Progenitor cell of endocrine pancreas (in vitro differentiated cells): ENCODE results near the gene GDPD2. TPM values are rescaled to one million over a fixed set of nuclear protein-coding genes. Genes with fewer than 3 reads are reported as not detected.
A peak's percentile ranks its signal among the peaks of the same experiment; 100 is the strongest.

ENCODE experiments used
- DNase-seq: peaks from one replicate; pipeline ENCODE4 v3.0.0; 2021; ENCODE audit warnings: low spot score; ENCODE audit not compliant: unreplicated experiment
- H3K27ac Mint-ChIP-seq: 2 replicates; pipeline ENCODE4 v1.8.0; 2021; ENCODE audit warnings: mild to moderate bottlenecking, moderate library complexity, mixed read lengths
- H3K27me3 Mint-ChIP-seq: 2 replicates; pipeline ENCODE4 v1.8.0; 2021; ENCODE audit warnings: mixed read lengths
- H3K36me3 Mint-ChIP-seq: 2 replicates; pipeline ENCODE4 v1.8.0; 2022; ENCODE audit warnings: mixed read lengths; ENCODE audit not compliant: insufficient read depth
- H3K4me1 Mint-ChIP-seq: 2 replicates; pipeline ENCODE4 v1.8.0; 2021; ENCODE audit warnings: low read depth, mixed read lengths
- H3K4me3 Mint-ChIP-seq: 2 replicates; pipeline ENCODE4 v1.8.0; 2021; ENCODE audit warnings: low read depth, mild to moderate bottlenecking, moderate library complexity, mixed read lengths
- H3K9me3 Mint-ChIP-seq: 2 replicates; pipeline ENCODE4 v1.8.0; 2021; ENCODE audit warnings: low read depth, mixed read lengths
- CTCF ChIP-seq: fragments of 200-600 bp; sonication (generic); IDR thresholded peaks from one replicate; pipeline ENCODE4 v1.5.0; 2021; ENCODE audit warnings: antibody characterized with exemption, mild to moderate bottlenecking; ENCODE audit not compliant: unreplicated experiment
- total RNA-seq: library from RNA; stranded (reverse); gene quantifications from 2 replicates; pipeline ENCODE4 v1.2.1, GENCODE V29; 2021

The GDPD2 gene
- total RNA-seq, 1 donor from 2014 or later = 2.3 TPM

- Mint-ChIP-seq H3K9me3 (peaks cover 15% of the 10 kb centered on the region), H3K27ac (peak overlapping the region; percentile 98), H3K4me3 (peak overlapping the region; percentile 92), H3K27me3 (peaks cover 2% of the 10 kb centered on the region), H3K4me1 (peaks cover 16% of the 10 kb centered on the region), H3K36me3 (peaks cover 1% of the 10 kb centered on the region)
- no peak for TF ChIP-seq CTCF
- peak; percentile 65 for DNase-seq
Observed at GRCh38 chrX:70434352-70434866, 11.3 kb downstream of the GDPD2 start.

GRCh38 chrX:70434914-70435586, 11.9 kb downstream of the GDPD2 start:
- peak overlapping the region; percentile 92 for H3K4me3 Mint-ChIP-seq
- peaks cover 4% of the 10 kb centered on the region for H3K27me3 Mint-ChIP-seq
- H3K9me3 Mint-ChIP-seq = peaks cover 17% of the 10 kb centered on the region
- TF ChIP-seq CTCF = no peak
- H3K4me1 Mint-ChIP-seq = peaks cover 16% of the 10 kb centered on the region
- DNase-seq = no peak
- H3K36me3 Mint-ChIP-seq = peaks cover 1% of the 10 kb centered on the region
- H3K27ac Mint-ChIP-seq = peak overlapping the region; percentile 59

GRCh38 chrX:70436343-70436742, 13.2 kb downstream of the GDPD2 start:
- Mint-ChIP-seq H3K27me3 (peaks cover 13% of the 10 kb centered on the region), H3K36me3 (peaks cover 1% of the 10 kb centered on the region), H3K4me3 (peak overlapping the region; percentile 6), H3K4me1 (peaks cover 16% of the 10 kb centered on the region), H3K27ac (peak overlapping the region; percentile 83), H3K9me3 (peaks cover 19% of the 10 kb centered on the region)
- TF ChIP-seq CTCF = peak; percentile 49
- DNase-seq = no peak

GRCh38 chrX:70437011-70437410, 13.9 kb downstream of the GDPD2 start:
- H3K36me3 Mint-ChIP-seq = peaks cover 1% of the 10 kb centered on the region
- no peak for DNase-seq
- H3K4me1 Mint-ChIP-seq = peaks cover 16% of the 10 kb centered on the region
- no peak overlapping the region for H3K4me3 Mint-ChIP-seq
- TF ChIP-seq CTCF = no peak
- peaks cover 19% of the 10 kb centered on the region for H3K9me3 Mint-ChIP-seq
- H3K27ac Mint-ChIP-seq = no peak overlapping the region
- peaks cover 20% of the 10 kb centered on the region for H3K27me3 Mint-ChIP-seq

GRCh38 chrX:70437921-70438665, 15.0 kb downstream of the GDPD2 start:
- Mint-ChIP-seq H3K9me3 (peaks cover 18% of the 10 kb centered on the region), H3K4me1 (peaks cover 15% of the 10 kb centered on the region), H3K36me3 (peaks cover 1% of the 10 kb centered on the region), H3K27me3 (peaks cover 31% of the 10 kb centered on the region), H3K27ac (no peak overlapping the region), H3K4me3 (no peak overlapping the region)
- no peak for DNase-seq
- no peak for TF ChIP-seq CTCF
